Measurements from ENCODE around the gene MTG2.

The MTG2 gene

DNA sequence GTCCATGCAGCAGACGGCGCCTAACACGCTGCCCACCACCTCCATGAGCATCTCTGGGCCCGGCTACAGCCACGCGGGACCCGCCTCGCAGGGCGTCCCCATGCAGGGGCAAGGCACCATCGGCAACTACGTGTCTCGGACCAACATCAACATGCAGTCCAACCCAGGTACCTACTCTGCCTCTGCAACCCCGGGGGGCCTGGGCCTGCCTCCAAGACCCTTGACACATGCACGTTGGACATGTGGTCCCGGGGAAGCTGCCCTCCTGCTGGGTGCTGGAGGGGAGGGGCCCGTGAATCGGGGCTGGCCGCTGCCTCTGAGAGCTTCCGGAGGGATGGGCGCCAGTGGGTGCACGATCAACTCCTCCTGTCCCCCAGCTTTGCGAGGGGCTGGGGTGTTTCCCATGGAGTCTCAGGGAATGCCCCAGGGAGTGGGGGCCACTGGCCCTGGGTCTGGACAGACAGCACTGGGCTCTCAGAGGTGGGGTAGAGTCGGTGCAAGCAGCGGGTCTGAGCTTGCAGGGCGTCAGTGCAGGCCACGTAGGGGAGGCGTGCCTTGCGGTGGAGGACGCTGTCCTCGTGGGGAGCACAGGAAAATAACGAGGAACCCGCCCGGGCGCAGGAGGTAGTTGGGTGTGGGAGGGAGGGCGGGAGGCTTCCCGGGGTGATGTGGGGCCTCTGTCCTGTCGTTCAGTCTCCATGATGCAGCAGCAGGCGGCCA, 19.9 kb upstream of the MTG2 start:
- no peak for ATAC-seq

DNA sequence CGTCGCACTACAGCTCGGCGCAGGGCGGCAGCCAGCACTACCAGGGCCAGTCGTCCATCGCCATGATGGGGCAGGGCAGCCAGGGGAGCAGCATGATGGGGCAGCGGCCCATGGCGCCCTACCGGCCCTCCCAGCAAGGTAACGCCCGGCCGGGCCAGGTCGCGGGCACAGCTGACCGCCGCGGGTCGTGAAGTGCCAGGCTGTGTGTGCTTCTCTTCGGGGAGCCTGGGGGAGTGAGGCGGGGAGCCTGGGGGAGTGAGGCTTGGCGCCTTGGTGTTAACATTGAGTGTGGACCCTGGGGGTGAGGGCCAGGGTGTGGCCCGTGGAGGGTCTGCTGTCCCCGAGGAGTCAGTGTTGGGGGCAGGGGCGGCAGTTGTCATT, 19.4 kb upstream of the MTG2 start:
- TF ChIP-seq TOX (CRISPR knock-in tag; IDR thresholded peaks at IDR 0.05; ENCODE audit: borderline replicate concordance) (no peak), BACH2 (CRISPR knock-in tag; IDR thresholded peaks at IDR 0.05; ENCODE audit: borderline replicate concordance) (no peak), ZNF8 (CRISPR knock-in tag; IDR thresholded peaks at IDR 0.05) (no peak), ZFP30 (CRISPR knock-in tag; IDR thresholded peaks at IDR 0.05) (no peak), GLIS3 (CRISPR knock-in tag; IDR thresholded peaks at IDR 0.05) (no peak), ZC3H10 (CRISPR knock-in tag; IDR thresholded peaks at IDR 0.05) (no peak), SNAI2 (CRISPR knock-in tag; IDR thresholded peaks at IDR 0.05) (no peak), CSDC2 (CRISPR knock-in tag; IDR thresholded peaks at IDR 0.05) (no peak), ZNF70 (CRISPR knock-in tag; IDR thresholded peaks at IDR 0.05) (no peak), ARNTL (CRISPR knock-in tag; IDR thresholded peaks at IDR 0.05; ENCODE audit: borderline replicate concordance, low read depth) (no peak), ESRRG (CRISPR knock-in tag; IDR thresholded peaks at IDR 0.05) (no peak), PPARA (CRISPR knock-in tag; IDR thresholded peaks at IDR 0.05; ENCODE audit: borderline replicate concordance) (no peak)
- TF ChIP-seq, protein P1, sequence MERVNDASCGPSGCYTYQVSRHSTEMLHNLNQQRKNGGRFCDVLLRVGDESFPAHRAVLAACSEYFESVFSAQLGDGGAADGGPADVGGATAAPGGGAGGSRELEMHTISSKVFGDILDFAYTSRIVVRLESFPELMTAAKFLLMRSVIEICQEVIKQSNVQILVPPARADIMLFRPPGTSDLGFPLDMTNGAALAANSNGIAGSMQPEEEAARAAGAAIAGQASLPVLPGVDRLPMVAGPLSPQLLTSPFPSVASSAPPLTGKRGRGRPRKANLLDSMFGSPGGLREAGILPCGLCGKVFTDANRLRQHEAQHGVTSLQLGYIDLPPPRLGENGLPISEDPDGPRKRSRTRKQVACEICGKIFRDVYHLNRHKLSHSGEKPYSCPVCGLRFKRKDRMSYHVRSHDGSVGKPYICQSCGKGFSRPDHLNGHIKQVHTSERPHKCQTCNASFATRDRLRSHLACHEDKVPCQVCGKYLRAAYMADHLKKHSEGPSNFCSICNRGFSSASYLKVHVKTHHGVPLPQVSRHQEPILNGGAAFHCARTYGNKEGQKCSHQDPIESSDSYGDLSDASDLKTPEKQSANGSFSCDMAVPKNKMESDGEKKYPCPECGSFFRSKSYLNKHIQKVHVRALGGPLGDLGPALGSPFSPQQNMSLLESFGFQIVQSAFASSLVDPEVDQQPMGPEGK (CRISPR knock-in tag; IDR thresholded peaks at IDR 0.05; ENCODE audit: borderline replicate concordance), result no peak
- TF ChIP-seq, protein P2, sequence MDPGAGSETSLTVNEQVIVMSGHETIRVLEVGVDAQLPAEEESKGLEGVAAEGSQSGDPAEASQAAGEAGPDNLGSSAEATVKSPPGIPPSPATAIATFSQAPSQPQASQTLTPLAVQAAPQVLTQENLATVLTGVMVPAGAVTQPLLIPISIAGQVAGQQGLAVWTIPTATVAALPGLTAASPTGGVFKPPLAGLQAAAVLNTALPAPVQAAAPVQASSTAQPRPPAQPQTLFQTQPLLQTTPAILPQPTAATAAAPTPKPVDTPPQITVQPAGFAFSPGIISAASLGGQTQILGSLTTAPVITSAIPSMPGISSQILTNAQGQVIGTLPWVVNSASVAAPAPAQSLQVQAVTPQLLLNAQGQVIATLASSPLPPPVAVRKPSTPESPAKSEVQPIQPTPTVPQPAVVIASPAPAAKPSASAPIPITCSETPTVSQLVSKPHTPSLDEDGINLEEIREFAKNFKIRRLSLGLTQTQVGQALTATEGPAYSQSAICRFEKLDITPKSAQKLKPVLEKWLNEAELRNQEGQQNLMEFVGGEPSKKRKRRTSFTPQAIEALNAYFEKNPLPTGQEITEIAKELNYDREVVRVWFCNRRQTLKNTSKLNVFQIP (CRISPR knock-in tag; IDR thresholded peaks at IDR 0.05; ENCODE audit: borderline replicate concordance, low read depth), result no peak
- TF ChIP-seq, protein P3, sequence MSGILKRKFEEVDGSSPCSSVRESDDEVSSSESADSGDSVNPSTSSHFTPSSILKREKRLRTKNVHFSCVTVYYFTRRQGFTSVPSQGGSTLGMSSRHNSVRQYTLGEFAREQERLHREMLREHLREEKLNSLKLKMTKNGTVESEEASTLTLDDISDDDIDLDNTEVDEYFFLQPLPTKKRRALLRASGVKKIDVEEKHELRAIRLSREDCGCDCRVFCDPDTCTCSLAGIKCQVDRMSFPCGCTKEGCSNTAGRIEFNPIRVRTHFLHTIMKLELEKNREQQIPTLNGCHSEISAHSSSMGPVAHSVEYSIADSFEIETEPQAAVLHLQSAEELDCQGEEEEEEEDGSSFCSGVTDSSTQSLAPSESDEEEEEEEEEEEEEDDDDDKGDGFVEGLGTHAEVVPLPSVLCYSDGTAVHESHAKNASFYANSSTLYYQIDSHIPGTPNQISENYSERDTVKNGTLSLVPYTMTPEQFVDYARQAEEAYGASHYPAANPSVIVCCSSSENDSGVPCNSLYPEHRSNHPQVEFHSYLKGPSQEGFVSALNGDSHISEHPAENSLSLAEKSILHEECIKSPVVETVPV (CRISPR knock-in tag; IDR thresholded peaks at IDR 0.05), result no peak
- no peak for ATAC-seq

More for the DNA sequence above, 19.9 kb upstream of the MTG2 start:
- TF ChIP-seq OSR1 (CRISPR knock-in tag; IDR thresholded peaks at IDR 0.05) (no peak), ZFP30 (CRISPR knock-in tag; IDR thresholded peaks at IDR 0.05) (no peak), BACH2 (CRISPR knock-in tag; IDR thresholded peaks at IDR 0.05; ENCODE audit: borderline replicate concordance) (no peak), ARNTL (CRISPR knock-in tag; IDR thresholded peaks at IDR 0.05; ENCODE audit: borderline replicate concordance, low read depth) (no peak), ZNF565 (CRISPR knock-in tag; conservative IDR thresholded peaks at IDR 0.05; ENCODE audit: low read depth) (no peak), ZFP3 (CRISPR knock-in tag; IDR thresholded peaks at IDR 0.05) (no peak), PPARA (CRISPR knock-in tag; IDR thresholded peaks at IDR 0.05; ENCODE audit: borderline replicate concordance) (no peak), GLIS3 (CRISPR knock-in tag; IDR thresholded peaks at IDR 0.05) (no peak), ZNF70 (CRISPR knock-in tag; IDR thresholded peaks at IDR 0.05) (no peak), RARB (CRISPR knock-in tag; IDR thresholded peaks at IDR 0.05) (no peak)
- TF ChIP-seq, protein P3 (CRISPR knock-in tag; IDR thresholded peaks at IDR 0.05), result no peak
- TF ChIP-seq, protein P4, sequence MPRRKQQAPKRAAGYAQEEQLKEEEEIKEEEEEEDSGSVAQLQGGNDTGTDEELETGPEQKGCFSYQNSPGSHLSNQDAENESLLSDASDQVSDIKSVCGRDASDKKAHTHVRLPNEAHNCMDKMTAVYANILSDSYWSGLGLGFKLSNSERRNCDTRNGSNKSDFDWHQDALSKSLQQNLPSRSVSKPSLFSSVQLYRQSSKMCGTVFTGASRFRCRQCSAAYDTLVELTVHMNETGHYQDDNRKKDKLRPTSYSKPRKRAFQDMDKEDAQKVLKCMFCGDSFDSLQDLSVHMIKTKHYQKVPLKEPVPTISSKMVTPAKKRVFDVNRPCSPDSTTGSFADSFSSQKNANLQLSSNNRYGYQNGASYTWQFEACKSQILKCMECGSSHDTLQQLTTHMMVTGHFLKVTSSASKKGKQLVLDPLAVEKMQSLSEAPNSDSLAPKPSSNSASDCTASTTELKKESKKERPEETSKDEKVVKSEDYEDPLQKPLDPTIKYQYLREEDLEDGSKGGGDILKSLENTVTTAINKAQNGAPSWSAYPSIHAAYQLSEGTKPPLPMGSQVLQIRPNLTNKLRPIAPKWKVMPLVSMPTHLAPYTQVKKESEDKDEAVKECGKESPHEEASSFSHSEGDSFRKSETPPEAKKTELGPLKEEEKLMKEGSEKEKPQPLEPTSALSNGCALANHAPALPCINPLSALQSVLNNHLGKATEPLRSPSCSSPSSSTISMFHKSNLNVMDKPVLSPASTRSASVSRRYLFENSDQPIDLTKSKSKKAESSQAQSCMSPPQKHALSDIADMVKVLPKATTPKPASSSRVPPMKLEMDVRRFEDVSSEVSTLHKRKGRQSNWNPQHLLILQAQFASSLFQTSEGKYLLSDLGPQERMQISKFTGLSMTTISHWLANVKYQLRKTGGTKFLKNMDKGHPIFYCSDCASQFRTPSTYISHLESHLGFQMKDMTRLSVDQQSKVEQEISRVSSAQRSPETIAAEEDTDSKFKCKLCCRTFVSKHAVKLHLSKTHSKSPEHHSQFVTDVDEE (CRISPR knock-in tag; IDR thresholded peaks at IDR 0.05), result no peak
- TF ChIP-seq, protein P5, sequence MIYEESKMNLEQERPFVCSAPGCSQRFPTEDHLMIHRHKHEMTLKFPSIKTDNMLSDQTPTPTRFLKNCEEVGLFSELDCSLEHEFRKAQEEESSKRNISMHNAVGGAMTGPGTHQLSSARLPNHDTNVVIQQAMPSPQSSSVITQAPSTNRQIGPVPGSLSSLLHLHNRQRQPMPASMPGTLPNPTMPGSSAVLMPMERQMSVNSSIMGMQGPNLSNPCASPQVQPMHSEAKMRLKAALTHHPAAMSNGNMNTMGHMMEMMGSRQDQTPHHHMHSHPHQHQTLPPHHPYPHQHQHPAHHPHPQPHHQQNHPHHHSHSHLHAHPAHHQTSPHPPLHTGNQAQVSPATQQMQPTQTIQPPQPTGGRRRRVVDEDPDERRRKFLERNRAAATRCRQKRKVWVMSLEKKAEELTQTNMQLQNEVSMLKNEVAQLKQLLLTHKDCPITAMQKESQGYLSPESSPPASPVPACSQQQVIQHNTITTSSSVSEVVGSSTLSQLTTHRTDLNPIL (CRISPR knock-in tag; IDR thresholded peaks at IDR 0.05; ENCODE audit: low read depth), result no peak
